ENCODE measurements around the gene GRAPL.
"Not testable (repeated sequence)": the region's sequence is repeated elsewhere in the genome, so short reads cannot be mapped to it uniquely, and the experiment has no call there.

The GRAPL gene

GRCh38 chr17:19188870-19189708 lies 61.7 kb downstream of the GRAPL start:
- DNase-seq (ENCODE audit: low read depth): not testable (repeated sequence)

- DNase-seq (ENCODE audit: low read depth): not testable (repeated sequence)
Measured at GRCh38 chr17:19189781-19190405, 62.5 kb downstream of the GRAPL start.

GRCh38 chr17:19196382-19197204 lies 69.2 kb downstream of the GRAPL start:
- DNase-seq (ENCODE audit: low read depth): not testable (repeated sequence)

GRCh38 chr17:19202448-19202847 lies 75.1 kb downstream of the GRAPL start:
- DNase-seq (ENCODE audit: low read depth): not testable (repeated sequence)

GRCh38 chr17:19203429-19203828 lies 76.0 kb downstream of the GRAPL start:
- not testable (repeated sequence) for DNase-seq (ENCODE audit: low read depth)
